ENCODE results near the gene GTF2A2. TPM values are rescaled to one million over a fixed set of nuclear protein-coding genes. Genes with fewer than 3 reads are reported as not detected.

Gene GTF2A2
- total and polyA plus RNA-seq, 10 donors, result 33.8 to 103 (median 62.9) TPM

DNA sequence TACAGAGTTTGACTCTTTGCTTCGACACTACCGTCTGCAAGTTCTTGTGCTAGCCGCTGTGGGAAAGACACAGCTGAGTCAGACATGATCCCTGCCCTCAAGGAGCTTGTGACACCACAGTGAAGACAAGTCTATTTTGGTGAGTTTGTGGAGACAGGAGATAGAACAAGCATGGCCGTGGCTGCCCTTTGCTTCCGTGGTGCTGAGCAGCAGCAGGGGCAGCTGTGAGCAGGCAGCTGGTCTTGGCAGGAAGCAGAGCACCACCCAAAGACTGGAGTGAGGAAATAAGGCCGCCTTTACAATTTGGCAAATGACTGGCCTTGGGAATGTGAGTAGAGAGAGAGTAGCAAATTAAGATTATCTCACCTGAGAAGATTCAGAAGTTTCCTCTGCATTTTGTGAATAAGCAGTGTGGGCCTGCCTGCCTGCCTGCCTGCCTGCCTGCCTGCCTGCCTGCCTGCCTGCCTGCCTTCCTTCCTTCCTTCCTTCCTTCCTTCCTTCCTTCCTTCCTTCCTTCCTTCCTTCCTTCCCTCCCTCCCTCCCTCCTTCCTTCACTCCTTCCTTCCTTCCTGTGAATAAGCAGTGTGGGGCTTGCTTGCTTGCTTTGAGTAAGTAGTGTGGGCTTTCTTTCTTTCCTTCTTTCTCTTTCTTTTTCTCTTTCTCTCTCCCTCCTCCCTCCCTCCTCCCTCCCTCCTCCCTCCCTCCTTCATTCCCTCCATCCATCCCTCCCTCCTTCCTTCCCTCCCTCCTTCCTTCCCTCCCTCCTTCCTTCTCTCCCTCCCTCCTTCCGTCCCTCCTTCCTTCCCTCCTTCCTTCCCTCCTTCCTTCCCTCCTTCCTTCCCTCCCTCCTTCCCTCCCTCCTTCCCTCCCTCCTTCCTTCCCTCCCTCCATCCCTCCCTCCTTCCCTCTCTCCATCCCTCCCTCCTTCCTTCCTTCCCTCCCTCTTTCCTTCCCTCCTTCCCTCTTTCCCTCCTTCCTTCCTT lies 47.3 kb downstream of the GTF2A2 start:
- Histone ChIP-seq H3K4me1 (peaks cover 0 to 4% (median 0%) of the 10 kb centered on the region in 6 donors), H3K27ac (no peak overlapping the region), H3K36me3 (no peaks in the 10 kb centered on the region), H3K27me3 (replicated peaks in 1 of 7) (peaks cover 0 to 22% (median 0%) of the 10 kb centered on the region in 7 donors), H3K9me3 (no peaks in the 10 kb centered on the region), H3K4me3 (no peak overlapping the region)
- intact Hi-C loops (cut with DNase I; ENCODE audit: low total_unique reads), result no loop called here
- DNase-seq, result no peak
- TF ChIP-seq CTCF (IDR thresholded peaks at IDR 0.05 in 8 of 11, conservative IDR thresholded peaks at IDR 0.05 in 3 of 11) (no peak), POLR2A (IDR thresholded peaks at IDR 0.05) (no peak), POLR2AphosphoS5 (IDR thresholded peaks at IDR 0.05) (no peak)
- WGBS, 5 donors, result 79 to 86% (median 82%) methylated on average over 6 to 7 of the region's 7 CpGs

DNA sequence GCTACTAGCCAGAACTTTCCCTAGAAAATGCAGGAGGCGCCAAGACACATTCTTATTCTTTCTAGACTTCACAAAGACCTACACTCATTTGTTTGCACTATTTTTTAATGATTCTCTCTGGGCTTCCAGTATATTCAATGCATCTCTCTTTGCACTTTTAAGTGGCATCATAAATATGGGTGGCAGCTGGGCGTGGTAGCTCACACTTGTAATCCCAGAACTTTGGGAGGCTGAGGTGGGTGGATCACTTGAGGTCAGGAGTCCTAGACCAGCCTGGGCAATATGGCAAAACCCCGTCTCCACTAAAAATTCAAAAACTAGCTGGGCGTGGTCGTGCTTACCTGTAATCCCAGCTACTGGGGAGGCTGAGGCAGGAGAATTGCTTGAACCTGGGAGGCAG lies 51.3 kb downstream of the GTF2A2 start:
- intact Hi-C loops (cut with DNase I; ENCODE audit: low total_unique reads), result no loop called here
- no peak for TF ChIP-seq POLR2A (IDR thresholded peaks at IDR 0.05)
- no peak for TF ChIP-seq POLR2AphosphoS5 (IDR thresholded peaks at IDR 0.05)
- TF ChIP-seq CTCF (IDR thresholded peaks at IDR 0.05 in 8 of 11, conservative IDR thresholded peaks at IDR 0.05 in 3 of 11), result no peak
- Histone ChIP-seq H3K27me3 (replicated peaks in 1 of 7) (peaks cover 0 to 11% (median 0%) of the 10 kb centered on the region in 7 donors), H3K9me3 (peaks cover 0 to 29% (median 18%) of the 10 kb centered on the region in 8 donors), H3K4me3 (no peak overlapping the region), H3K27ac (no peak overlapping the region), H3K4me1 (no peaks in the 10 kb centered on the region), H3K36me3 (no peaks in the 10 kb centered on the region)
- no peak for DNase-seq
- WGBS, 5 donors, result 56 to 89% (median 74%) methylated on average over 4 to 5 of the region's 5 CpGs

DNA sequence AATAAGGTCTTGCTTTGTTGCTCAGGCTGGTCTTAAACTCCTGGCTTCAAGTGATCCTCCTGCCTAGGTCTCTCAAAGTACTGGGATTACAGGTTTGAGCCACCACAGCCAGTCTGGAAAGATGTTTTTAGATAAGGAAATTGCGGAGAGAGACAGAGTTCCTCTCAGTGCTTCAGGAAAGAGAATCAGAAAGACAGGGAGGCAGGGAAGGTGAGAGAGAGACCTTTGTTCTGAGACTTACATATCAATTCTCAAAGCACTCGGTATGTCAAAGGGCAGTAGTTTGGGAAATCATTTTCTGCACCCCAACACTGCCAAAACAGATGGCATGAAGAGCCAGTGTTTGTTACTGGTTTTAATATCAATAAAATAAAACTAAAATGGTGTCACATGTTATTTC lies 58.9 kb downstream of the GTF2A2 start:
- no peaks in the 10 kb centered on the region for H3K36me3 ChIP-seq
- H3K4me1 ChIP-seq, result no peaks in the 10 kb centered on the region
- intact Hi-C loops (cut with DNase I; ENCODE audit: low total_unique reads), result no loop called here
- WGBS, 5 donors, result 84 to 95% (median 88%) methylated on average over 2 of the region's 2 CpGs
- no peaks in the 10 kb centered on the region for H3K27me3 ChIP-seq (replicated peaks in 1 of 7)
- H3K4me3 ChIP-seq, result no peak overlapping the region
- peaks cover 0 to 18% (median 10%) of the 10 kb centered on the region in 8 donors for H3K9me3 ChIP-seq
- no peak overlapping the region for H3K27ac ChIP-seq
- no peak for TF ChIP-seq POLR2A (IDR thresholded peaks at IDR 0.05)
- TF ChIP-seq CTCF (IDR thresholded peaks at IDR 0.05 in 8 of 11, conservative IDR thresholded peaks at IDR 0.05 in 3 of 11), result no peak
- TF ChIP-seq POLR2AphosphoS5 (IDR thresholded peaks at IDR 0.05), result no peak
- no peak for DNase-seq

DNA sequence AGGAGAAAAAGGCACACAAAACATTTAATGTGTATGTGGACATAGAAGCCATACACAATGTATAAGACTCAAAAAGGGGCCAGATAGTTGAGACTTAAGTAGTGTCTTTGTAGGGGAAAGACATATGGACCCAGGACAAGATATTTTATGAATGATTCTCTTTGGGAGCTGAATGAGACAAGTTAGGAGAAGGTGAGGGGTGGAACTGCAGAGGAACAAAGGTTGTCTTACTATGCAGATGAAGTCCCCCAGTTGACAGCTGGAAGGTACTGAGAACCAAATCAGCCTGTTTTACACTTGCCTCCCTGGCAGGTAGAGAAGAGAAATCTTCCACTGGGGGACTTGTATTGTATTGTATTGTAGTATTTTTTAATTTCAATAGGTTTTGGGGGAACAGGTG lies 60.7 kb downstream of the GTF2A2 start:
- no peak overlapping the region for H3K27ac ChIP-seq
- no peak for DNase-seq
- TF ChIP-seq POLR2AphosphoS5 (IDR thresholded peaks at IDR 0.05) (no peak), POLR2A (IDR thresholded peaks at IDR 0.05) (no peak), CTCF (IDR thresholded peaks at IDR 0.05 in 8 of 11, conservative IDR thresholded peaks at IDR 0.05 in 3 of 11) (no peak)
- H3K4me1 ChIP-seq, result no peaks in the 10 kb centered on the region
- H3K27me3 ChIP-seq (replicated peaks in 1 of 7), result no peaks in the 10 kb centered on the region
- H3K4me3 ChIP-seq, result no peak overlapping the region
- H3K36me3 ChIP-seq, result no peaks in the 10 kb centered on the region
- H3K9me3 ChIP-seq, result peaks cover 0 to 9% (median 7%) of the 10 kb centered on the region in 8 donors
- intact Hi-C loops (cut with DNase I; ENCODE audit: low total_unique reads), result no loop called here

Measured in spleen (tissue), 11 donors.